ENCODE data around the gene NEK10.
"Not testable (repeated sequence)": the region's sequence is repeated elsewhere in the genome, so short reads cannot be mapped to it uniquely, and the experiment has no call there.

Gene NEK10

GRCh38 chr3:27368831-27369607 is at the start of gene NEK10:
Gene NEK10 (minus strand): TSS chr3:27369383. CDS start chr3:27352882, 16,501 bp downstream.
- DNase-seq = peak; percentile 97

DNA sequence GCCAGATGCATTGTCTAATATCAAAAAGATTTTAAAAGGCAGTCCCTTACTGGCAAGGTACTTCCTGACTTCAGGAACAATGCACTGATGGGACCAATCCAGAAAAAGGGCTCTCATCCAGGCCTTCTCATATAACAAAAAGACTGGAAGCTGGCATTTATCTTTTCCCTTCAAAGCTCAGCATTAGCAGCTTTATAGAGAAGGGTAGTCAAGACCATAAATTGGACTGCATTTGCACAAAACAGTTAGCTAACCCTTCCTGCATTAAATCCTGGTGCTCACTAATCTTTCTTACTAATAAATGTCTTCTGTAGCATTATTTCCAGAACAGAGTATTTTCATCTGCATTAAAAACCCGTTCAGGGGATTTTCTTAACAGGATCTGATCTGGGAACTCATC is 46.0 kb upstream of the NEK10 start:
- no peak for DNase-seq

- no peak for DNase-seq
These were observed 23.9 kb upstream of the NEK10 start for GRCh38 chr3:27392950-27393679.

GRCh38 chr3:27392414-27392813 is 23.2 kb upstream of the NEK10 start:
- not testable (repeated sequence) for DNase-seq

GRCh38 chr3:27391796-27392195 is 22.6 kb upstream of the NEK10 start:
- no peak for DNase-seq

- DNase-seq = no peak
These were observed 18.4 kb upstream of the NEK10 start for GRCh38 chr3:27387625-27388024.

GRCh38 chr3:27385504-27385903 is 16.3 kb upstream of the NEK10 start:
- no peak for DNase-seq

GRCh38 chr3:27384191-27384590 is 15.0 kb upstream of the NEK10 start:
- DNase-seq = no peak

DNA sequence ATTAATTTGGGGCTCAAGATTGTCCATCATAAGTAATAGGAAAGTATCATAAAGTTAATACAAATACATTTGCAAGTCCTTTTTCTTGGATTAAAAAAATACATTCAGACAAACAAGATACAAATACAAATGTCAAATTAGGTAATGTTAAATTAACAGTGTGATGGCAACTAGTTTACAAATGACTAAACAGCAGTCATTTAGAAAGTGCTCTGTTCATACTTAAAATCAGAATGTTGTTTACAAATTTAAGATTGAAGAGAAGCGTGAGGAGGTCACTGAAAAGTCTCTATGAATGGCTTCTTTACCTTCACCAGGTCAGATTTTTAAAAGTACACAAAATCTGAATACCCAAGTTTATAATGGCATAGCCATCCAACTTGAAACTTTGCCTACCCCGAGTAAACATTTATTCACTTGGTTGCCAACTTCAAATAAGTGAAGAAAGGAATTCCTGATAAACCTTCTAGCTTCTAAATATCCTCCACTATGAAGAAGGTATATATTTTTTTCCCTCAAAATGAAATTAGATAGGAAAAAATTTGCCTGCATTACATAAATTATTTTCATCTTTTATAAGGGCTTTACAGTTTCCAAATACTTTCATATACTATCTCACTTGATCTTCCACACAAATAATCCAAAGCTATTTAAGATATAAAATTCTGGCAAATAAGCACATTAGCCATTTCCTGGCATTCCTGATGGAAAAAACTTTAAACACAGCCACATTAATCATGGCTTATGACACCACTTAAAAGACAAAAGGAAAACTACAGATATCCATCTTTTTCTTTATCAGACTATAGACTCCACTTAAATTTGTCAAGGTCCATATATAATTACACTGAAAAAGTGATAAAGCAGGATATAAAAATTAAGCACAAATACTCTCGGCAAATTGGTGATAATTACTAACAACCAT is 11.5 kb upstream of the NEK10 start:
- DNase-seq = no peak

DNA sequence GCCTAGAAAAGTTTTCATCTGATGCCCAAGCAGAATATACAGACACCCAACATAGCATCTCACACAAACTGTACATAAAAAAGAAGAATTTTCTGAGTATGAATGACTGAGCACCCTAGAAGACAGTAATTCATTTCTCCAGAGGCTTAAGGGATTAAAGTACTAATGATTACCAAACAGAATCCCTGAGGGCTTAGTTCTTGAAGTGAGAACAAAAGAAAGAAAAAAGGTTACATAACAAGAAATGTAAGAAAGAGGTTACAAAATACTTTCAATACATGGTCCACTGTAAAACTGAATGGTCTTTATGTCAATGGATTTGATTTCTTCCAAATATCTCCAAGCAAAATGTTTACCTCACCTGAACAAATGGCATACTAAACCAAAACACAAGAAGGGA is 9.1 kb upstream of the NEK10 start:
- no peak for DNase-seq

GRCh38 chr3:27376109-27376772 is 7.1 kb upstream of the NEK10 start:
- no peak for DNase-seq

DNA sequence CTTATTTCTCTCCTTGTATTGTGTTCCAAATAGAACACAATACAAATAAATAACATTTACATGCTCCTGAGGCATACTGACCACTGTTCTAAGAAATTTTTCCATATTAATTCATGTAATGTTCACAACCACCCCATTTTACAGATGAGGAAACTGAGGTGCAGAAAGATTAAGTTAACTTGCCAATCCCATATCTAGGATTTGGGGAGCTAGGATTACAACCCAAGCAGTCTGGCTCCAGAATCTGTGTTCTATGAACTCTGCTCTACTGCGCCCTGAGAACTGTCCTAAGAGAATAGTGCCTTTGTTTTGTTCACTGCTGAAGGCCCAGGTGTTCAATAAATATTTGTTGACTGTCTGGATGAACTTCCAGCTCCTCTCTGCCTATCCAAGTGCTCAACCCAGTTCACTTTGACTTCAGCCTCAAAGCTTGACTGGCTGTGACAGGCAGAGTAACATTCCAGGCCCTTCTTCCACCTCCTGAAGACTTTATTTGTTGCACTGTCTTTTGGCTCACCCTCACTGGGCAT is 3.1 kb downstream of the NEK10 start:
- DNase-seq = no peak

GRCh38 chr3:27360113-27361078 is 8.8 kb downstream of the NEK10 start:
- no peak for DNase-seq

DNA sequence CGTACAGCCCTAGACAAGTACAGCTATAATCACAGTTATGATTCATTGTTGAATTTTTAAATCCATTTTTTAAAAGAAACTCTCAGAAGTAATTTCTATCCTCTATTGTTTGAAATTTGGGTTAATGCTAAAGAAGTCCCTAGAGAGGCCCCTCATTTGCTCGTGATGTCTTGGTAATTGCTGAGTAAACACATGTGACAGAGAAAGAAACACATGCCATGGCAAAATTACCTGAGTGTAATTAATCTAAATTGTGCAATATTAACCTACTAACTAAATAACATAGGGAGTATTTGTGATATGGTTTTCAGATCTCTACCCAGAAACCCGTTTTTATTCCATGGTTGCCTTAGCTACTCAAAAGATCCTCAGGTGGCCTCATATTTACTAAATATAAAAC is 10.8 kb downstream of the NEK10 start:
- no peak for DNase-seq

- DNase-seq = peak; percentile 73
These were observed 11.4 kb downstream of the NEK10 start for GRCh38 chr3:27357665-27358258.

- no peak for DNase-seq
These were observed 12.2 kb downstream of the NEK10 start for GRCh38 chr3:27356976-27357375.

GRCh38 chr3:27354588-27355203 is 14.5 kb downstream of the NEK10 start:
- no peak for DNase-seq

GRCh38 chr3:27354161-27354560 is 15.0 kb downstream of the NEK10 start:
- DNase-seq = no peak

GRCh38 chr3:27353221-27353620 is 16.0 kb downstream of the NEK10 start:
- DNase-seq = no peak

DNA sequence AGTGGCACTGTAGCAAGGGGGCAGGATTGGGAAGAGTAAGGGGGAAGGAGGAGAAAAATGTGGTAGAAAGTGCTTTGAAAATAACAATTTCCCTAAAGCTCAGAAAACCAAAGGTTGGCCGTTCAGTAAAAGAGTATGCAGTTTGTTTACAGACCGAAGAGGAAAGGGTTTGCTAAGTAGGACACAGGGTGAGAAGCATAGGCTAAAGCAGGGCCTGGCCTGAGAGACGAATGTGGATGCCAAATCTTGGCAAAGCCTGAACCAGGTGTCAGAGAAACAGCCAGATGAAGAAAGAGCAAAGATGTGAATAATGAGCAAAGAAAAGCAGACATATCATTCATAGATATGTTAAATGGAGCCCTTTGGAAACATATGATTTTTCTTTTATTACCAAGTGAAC is 17.1 kb downstream of the NEK10 start:
- no peak for DNase-seq
